Endothelial cell of umbilical vein (primary cell): ENCODE results near the gene FMN1. TPM values are rescaled to one million over a fixed set of nuclear protein-coding genes. Genes with fewer than 3 reads are reported as not detected.

Source experiments
- BruUV-seq: library from RNA; stranded (reverse); fragments of 400-500 nt; replicated peaks from 2 replicates; lab custom pipeline; 2021; lab: Mats Ljungman, UMichigan
- CTCF ChIA-PET: fragments of 300-600, 350-600 bp; sonication (Branson Sonifier 250); formaldehyde crosslinking; loops from one replicate; lab custom pipeline; 2021; ENCODE audit warnings: antibody characterized with exemption, inconsistent platforms; lab: Charles Lee
- POLR2A ChIA-PET: fragments of 300-600, 350-600 bp; sonication (Branson Sonifier 250); formaldehyde crosslinking; loops from one replicate; lab custom pipeline; 2021; ENCODE audit warnings: antibody characterized with exemption, inconsistent platforms; lab: Charles Lee
- DNase-seq: peaks from one replicate; pipeline ENCODE4 v3.0.0-alpha.2; 2011; ENCODE audit warnings: low read depth, low spot score
- FAIRE-seq: peaks from 2 replicates; lab custom pipeline; 2011; peaks lifted over from hg19 to GRCh38; lab: Jason Lieb, UNC
- H2AFZ ChIP-seq: 2 replicates; pipeline ENCODE4 v1.6.0; 2012; ENCODE audit warnings: low read depth, low read length, control low read depth, inconsistent platforms
- H3K27ac ChIP-seq: 2 replicates; pipeline ENCODE4 v1.5.1; 2011; ENCODE audit warnings: low read depth, mild to moderate bottlenecking, control low read depth, low read length, moderate library complexity; ENCODE audit not compliant: insufficient read depth
- H3K27me3 ChIP-seq, 2 experiments: 2 replicates each; pipeline versions ENCODE4 v1.6.0 to v1.6.1; 2011; ENCODE audit warnings: low read length in 2 of 2, mixed read lengths in 1 of 2; ENCODE audit not compliant: control insufficient read depth in 2 of 2, insufficient read depth in 2 of 2
- H3K36me3 ChIP-seq, 2 experiments: 2 replicates in 1 of 2; 3 replicates in 1 of 2; pipeline ENCODE4 v1.5.1; 2011; ENCODE audit warnings: low read length in 2 of 2, mild to moderate bottlenecking in 1 of 2, moderate library complexity in 1 of 2; ENCODE audit not compliant: control insufficient read depth in 2 of 2, insufficient read depth in 2 of 2; ENCODE audit errors: extremely low read depth in 1 of 2
- H3K4me1 ChIP-seq: 3 replicates; pipeline ENCODE4 v1.5.1; 2011; ENCODE audit warnings: mild to moderate bottlenecking, low read length; ENCODE audit not compliant: control insufficient read depth, insufficient read depth; ENCODE audit errors: extremely low read depth
- H3K4me2 ChIP-seq: 2 replicates; pipeline ENCODE4 v1.6.1; 2011; ENCODE audit warnings: low read length, control low read depth, mixed read lengths; ENCODE audit not compliant: insufficient read depth
- H3K4me3 ChIP-seq, 3 experiments: fragments of 200-600 bp in 1 of 3; sonication (generic), shearing (Covaris generic) in 1 of 3; replicated peaks in 1 of 3; 2 replicates each; pipeline ENCODE4 v1.5.1; 2011 to 2016; ENCODE audit warnings: control low read depth in 3 of 3, low read length in 3 of 3, mild to moderate bottlenecking in 2 of 3, inconsistent platforms in 1 of 3, low read depth in 1 of 3, moderate library complexity in 1 of 3; ENCODE audit not compliant: insufficient read depth in 1 of 3
- H3K79me2 ChIP-seq: 2 replicates; pipeline ENCODE4 v1.6.0; 2012; ENCODE audit warnings: low read length, inconsistent platforms; ENCODE audit not compliant: control insufficient read depth, insufficient read depth
- H3K9ac ChIP-seq: replicated peaks from 2 replicates; pipeline ENCODE3; 2011; ENCODE audit warnings: low read length, control low read depth; ENCODE audit not compliant: insufficient read depth; ENCODE audit errors: extremely low read depth
- H3K9me1 ChIP-seq: replicated peaks from 3 replicates; pipeline ENCODE4 v1.6.0; 2011; ENCODE audit warnings: mild to moderate bottlenecking, low read length; ENCODE audit not compliant: control insufficient read depth, insufficient read depth; ENCODE audit errors: extremely low read depth
- H3K9me3 ChIP-seq: replicated peaks from 2 replicates; pipeline ENCODE4 v1.5.1; 2012; ENCODE audit warnings: low read length, inconsistent platforms; ENCODE audit not compliant: control insufficient read depth, insufficient read depth
- H4K20me1 ChIP-seq: replicated peaks from 2 replicates; pipeline ENCODE3; 2011; ENCODE audit warnings: mild to moderate bottlenecking, low read length; ENCODE audit not compliant: control insufficient read depth, insufficient read depth; ENCODE audit errors: extremely low read depth
- EZH2 ChIP-seq: IDR thresholded peaks from 2 replicates; pipeline ENCODE4 v1.6.1; 2012; ENCODE audit warnings: borderline replicate concordance, low read depth, mild to moderate bottlenecking, moderate library complexity, low read length, inconsistent platforms; ENCODE audit not compliant: severe bottlenecking
- FOS ChIP-seq: IDR thresholded peaks from 2 replicates; pipeline ENCODE4 v1.6.1; 2011; ENCODE audit warnings: mild to moderate bottlenecking, low read length, moderate library complexity, borderline replicate concordance; ENCODE audit not compliant: insufficient read depth
- GATA2 ChIP-seq: IDR thresholded peaks from 2 replicates; pipeline ENCODE4 v1.7.0; 2011; ENCODE audit warnings: low read depth, mild to moderate bottlenecking, moderate library complexity, mixed read lengths, low read length; ENCODE audit not compliant: insufficient read length, insufficient read depth
- JUN ChIP-seq: IDR thresholded peaks from 2 replicates; pipeline ENCODE4 v1.6.1; 2011; ENCODE audit warnings: borderline replicate concordance, low read depth; ENCODE audit not compliant: insufficient read length, insufficient read depth
- MAX ChIP-seq: IDR thresholded peaks from 2 replicates; pipeline ENCODE4 v1.6.1; 2011; ENCODE audit not compliant: insufficient read depth, insufficient read length
- MYC ChIP-seq: IDR thresholded peaks from one replicate; pipeline ENCODE4 v1.6.1; 2011; ENCODE audit warnings: mild to moderate bottlenecking, low read depth, low read length
- POLR2A ChIP-seq: IDR thresholded peaks from 2 replicates; pipeline ENCODE4 v1.6.1; 2012; ENCODE audit warnings: low read depth, mild to moderate bottlenecking, control low read depth, low read length
- POLR2AphosphoS5 ChIP-seq: IDR thresholded peaks from 2 replicates; pipeline ENCODE4 v1.6.1; 2012; ENCODE audit warnings: low read depth, mild to moderate bottlenecking, control low read depth, low read length, moderate library complexity; ENCODE audit not compliant: insufficient read depth
- dilution Hi-C: fragments of 300-500 bp; cut with MboI; formaldehyde crosslinking; loops from one replicate; pipeline ENCODE4 v1.15.0; 2019; ENCODE audit warnings: low sequenced_read_pairs; ENCODE audit not compliant: extremely low pct_ligation_motif_present
- intact Hi-C: fragments of 100-400 bp; cut with micrococcal nuclease; formaldehyde crosslinking; loops from one replicate; pipeline ENCODE4 v1.10.0; 2022
- polyA plus RNA-seq, 4 experiments: library from polyadenylated mRNA; depleted of rRNA in 3 of 4; stranded (reverse) in 3 of 4; unstranded in 1 of 4; fragments of >200 nt; gene quantifications; 2 replicates each; pipeline versions ENCODE4 v1.2.1 to v1.2.3, GENCODE V29; 2011 to 2012; ENCODE audit warnings: missing spikeins in 1 of 4
- total RNA-seq: library from RNA; stranded (reverse); gene quantifications from 2 replicates; pipeline ENCODE4 v1.2.3, GENCODE V29; 2021
- TF ChIP-seq, protein P1 (sequence below), 2 donors: IDR thresholded peaks; 1 replicate in 1 of 2; 2 replicates in 1 of 2; pipeline ENCODE4 v1.5.1; 2011; ENCODE audit warnings: low read length in 2 of 2, mild to moderate bottlenecking in 2 of 2, moderate library complexity in 2 of 2, control low read depth in 1 of 2, inconsistent platforms in 1 of 2, low read depth in 1 of 2; ENCODE audit not compliant: insufficient read depth in 1 of 2; ENCODE audit errors: extremely low read depth in 1 of 2

FMN1 gene
- total and polyA plus RNA-seq, 2 donors (not counting 3 experiments of a cell fraction or from before 2014, with no cell fraction given): 0.01 to 0.29 TPM

DNA sequence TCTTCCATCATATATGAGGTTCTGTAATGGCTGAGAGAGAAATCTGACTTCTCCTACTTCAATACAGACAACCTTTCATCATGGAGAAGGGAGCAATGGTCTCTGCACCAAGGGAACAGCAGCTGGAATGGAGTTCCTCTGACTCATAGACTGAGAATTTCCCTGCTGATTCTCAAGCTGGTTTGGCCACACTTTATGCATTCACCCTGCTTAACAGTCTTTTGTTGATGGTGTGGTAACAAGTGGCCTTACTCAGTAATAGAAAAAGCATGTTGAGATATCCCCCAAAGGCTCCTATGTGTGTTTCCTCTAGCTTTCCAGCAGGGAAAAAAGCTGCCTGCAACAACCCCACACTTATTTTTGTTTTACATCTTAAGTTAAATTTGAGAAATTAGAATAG is 338.6 kb downstream of the FMN1 start:
- no peaks in the 10 kb centered on the region for H4K20me1 ChIP-seq
- H3K27me3 ChIP-seq: no peaks in the 10 kb centered on the region
- intact Hi-C loops (loop anchor here (1.0 to 5.0 kb wide), 4 partner anchors 24 to 194 kb away; no protein-coding TSS in a partner anchor), dilution Hi-C loops (no loop called here)
- no peaks in the 10 kb centered on the region for H3K9me3 ChIP-seq
- H3K4me2 ChIP-seq: peak overlapping the region; percentile 66
- H3K27ac ChIP-seq: peak overlapping the region; percentile 85
- no peaks in the 10 kb centered on the region for H3K36me3 ChIP-seq
- DNase-seq (peak; percentile 94), FAIRE-seq (peak; percentile 93)
- H3K9me1 ChIP-seq: no peaks in the 10 kb centered on the region
- no peak overlapping the region for H2AFZ ChIP-seq
- H3K9ac ChIP-seq: peak overlapping the region; percentile 56
- no peak overlapping the region for H3K4me3 ChIP-seq
- ChIA-PET CTCF (interaction anchor here (1.0 to 7.7 kb wide), 7 partner anchors 12 to 205 kb away, joined by 3 to 62 read pairs (median 5); no protein-coding TSS in a partner anchor), POLR2A (no interaction called here)
- no peaks in the 10 kb centered on the region for H3K79me2 ChIP-seq
- TF ChIP-seq POLR2A (peak; percentile 28), MAX (no peak), JUN (peak; percentile 87), MYC (no peak), GATA2 (peak; percentile 15), FOS (peak; percentile 89), POLR2AphosphoS5 (peak; percentile 56), EZH2 (no peak)
- TF ChIP-seq, protein P1, sequence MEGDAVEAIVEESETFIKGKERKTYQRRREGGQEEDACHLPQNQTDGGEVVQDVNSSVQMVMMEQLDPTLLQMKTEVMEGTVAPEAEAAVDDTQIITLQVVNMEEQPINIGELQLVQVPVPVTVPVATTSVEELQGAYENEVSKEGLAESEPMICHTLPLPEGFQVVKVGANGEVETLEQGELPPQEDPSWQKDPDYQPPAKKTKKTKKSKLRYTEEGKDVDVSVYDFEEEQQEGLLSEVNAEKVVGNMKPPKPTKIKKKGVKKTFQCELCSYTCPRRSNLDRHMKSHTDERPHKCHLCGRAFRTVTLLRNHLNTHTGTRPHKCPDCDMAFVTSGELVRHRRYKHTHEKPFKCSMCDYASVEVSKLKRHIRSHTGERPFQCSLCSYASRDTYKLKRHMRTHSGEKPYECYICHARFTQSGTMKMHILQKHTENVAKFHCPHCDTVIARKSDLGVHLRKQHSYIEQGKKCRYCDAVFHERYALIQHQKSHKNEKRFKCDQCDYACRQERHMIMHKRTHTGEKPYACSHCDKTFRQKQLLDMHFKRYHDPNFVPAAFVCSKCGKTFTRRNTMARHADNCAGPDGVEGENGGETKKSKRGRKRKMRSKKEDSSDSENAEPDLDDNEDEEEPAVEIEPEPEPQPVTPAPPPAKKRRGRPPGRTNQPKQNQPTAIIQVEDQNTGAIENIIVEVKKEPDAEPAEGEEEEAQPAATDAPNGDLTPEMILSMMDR (IDR thresholded peaks at IDR 0.05; ENCODE audit: extremely low read depth in 1 of 2, insufficient read depth in 1 of 2, low read depth in 1 of 2, low read length in 2 of 2): no peak
- no TSS peak for BruUV-seq
- H3K4me1 ChIP-seq: peaks cover 34% of the 10 kb centered on the region
